T-helper 2 cell treated with Interferon-gamma antibody and Interleukin-4, amounts not matched to agents 100 ng/mL and 5 ng/mL, for 36 hours (primary cell): ENCODE results near the gene COASY. TPM values are rescaled to one million over a fixed set of nuclear protein-coding genes. Genes with fewer than 3 reads are reported as not detected.
"Not testable (repeated sequence)": the region's sequence is repeated elsewhere in the genome, so short reads cannot be mapped to it uniquely, and the experiment has no call there.

Source experiments
- intact Hi-C: fragments of 100-400 bp; cut with micrococcal nuclease; formaldehyde crosslinking; loops from one replicate; pipeline ENCODE4 v1.15.1; 2023
- total RNA-seq: library from RNA; stranded (reverse); gene quantifications from 2 replicates; pipeline ENCODE4 v1.2.3, GENCODE V29; 2022

COASY gene
- total RNA-seq, 1 donor from 2014 or later = 90.0 TPM

DNA sequence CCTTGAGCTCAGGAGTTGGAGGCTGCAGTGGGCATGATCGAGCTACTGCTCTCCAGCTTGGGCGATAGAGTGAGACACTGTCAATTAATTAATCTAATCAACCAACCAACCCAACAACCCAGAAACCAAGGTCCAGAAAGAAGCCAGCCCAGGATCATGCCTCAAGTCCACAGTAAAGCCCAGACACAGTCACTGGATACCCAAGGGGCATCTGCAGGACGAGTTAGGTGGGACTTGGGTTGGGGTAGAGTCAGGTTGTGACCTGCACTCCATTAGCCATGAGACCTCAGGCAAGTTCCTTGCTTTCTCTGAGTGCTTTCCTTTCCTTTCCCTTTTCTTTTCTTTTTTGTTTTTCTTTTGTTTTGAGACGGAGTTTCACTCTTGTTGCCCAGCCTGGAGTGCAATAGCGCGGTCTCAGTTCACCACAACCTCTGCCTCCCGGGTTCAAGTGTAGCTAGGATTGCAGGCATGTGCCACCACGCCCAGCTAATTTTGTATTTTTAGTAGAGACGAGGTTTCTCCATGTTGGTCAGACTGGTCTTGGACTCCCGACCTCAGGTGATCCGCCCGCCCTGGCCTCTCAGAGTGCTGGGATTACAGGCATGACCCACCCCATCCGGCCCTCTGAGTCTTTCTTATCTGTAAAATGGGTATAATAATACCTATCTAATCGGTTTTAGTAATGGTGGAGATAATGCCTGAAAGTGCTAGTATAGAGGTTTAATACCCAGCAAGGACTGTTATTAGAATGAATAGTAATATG, 12.8 kb upstream of the COASY start:
- intact Hi-C loops = no loop called here

DNA sequence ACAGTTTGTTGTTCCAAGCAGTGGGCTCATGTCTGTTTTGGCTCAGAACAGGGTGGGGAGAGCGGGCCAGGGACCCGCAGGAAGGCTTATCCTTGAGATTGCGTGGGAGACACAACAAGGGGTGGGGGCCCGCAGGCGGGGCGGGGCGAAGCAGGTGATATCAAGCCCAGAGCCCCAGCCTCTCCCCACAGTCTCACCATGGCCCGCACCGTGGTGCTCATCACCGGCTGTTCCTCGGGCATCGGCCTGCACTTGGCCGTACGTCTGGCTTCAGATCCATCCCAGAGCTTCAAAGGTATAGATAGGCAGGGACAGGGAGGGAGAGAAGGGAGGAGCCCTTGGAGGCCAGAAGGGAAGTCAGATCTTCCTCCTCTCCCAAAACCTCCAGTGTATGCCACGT, 9.2 kb upstream of the COASY start, which contains the start of gene HSD17B1:
HSD17B1 (plus strand) TSS at position 188 of the 400 bp plus-strand sequence; CDS start at position 199, 11 bp downstream.
- intact Hi-C loops = not testable (repeated sequence)

DNA sequence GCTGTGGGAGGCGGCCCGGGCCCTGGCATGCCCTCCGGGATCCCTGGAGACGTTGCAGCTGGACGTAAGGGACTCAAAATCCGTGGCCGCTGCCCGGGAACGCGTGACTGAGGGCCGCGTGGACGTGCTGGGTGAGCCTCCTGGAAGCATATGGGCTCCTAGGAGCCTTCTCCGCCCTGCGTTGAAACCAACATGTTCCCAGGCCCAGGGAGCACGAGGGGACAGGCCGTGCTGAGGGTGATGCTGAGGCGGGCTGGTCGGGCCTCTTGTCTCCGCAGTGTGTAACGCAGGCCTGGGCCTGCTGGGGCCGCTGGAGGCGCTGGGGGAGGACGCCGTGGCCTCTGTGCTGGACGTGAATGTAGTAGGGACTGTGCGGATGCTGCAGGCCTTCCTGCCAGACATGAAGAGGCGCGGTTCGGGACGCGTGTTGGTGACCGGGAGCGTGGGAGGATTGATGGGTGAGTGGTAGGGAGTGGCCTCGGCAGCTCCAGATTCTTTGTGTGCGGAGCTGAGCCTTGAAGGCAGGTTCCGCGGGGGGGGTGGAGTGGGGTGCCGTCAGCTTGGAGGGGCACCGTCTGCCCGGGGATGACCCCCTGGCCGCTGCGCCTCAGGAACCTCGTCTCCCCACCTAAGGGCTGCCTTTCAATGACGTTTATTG, 8.7 kb upstream of the COASY start:
- intact Hi-C loops = no loop called here

DNA sequence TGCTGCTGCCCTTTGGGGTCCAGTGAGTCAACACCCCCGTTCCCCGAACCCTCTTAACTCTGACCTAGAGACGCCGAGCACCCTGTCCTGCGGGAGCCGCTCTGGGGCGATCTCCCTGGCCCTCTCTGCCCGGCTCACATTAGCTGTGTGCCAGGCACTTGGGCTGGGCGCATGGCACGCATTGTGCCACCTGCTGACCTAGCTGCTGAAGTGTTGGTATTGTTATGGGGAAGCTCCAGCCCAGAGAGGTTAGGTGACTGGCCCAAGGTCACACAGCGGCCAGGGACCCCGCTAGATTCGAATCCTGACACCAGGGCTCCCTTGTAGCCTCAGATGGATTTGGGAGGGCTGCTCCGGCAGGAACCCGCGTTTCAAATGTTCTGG, 8.1 kb upstream of the COASY start:
- intact Hi-C loops = loop anchor here (2.0 kb wide), 1 partner anchor 55 kb away; the partner anchor contains the start of genes RETREG3 and TUBG1

DNA sequence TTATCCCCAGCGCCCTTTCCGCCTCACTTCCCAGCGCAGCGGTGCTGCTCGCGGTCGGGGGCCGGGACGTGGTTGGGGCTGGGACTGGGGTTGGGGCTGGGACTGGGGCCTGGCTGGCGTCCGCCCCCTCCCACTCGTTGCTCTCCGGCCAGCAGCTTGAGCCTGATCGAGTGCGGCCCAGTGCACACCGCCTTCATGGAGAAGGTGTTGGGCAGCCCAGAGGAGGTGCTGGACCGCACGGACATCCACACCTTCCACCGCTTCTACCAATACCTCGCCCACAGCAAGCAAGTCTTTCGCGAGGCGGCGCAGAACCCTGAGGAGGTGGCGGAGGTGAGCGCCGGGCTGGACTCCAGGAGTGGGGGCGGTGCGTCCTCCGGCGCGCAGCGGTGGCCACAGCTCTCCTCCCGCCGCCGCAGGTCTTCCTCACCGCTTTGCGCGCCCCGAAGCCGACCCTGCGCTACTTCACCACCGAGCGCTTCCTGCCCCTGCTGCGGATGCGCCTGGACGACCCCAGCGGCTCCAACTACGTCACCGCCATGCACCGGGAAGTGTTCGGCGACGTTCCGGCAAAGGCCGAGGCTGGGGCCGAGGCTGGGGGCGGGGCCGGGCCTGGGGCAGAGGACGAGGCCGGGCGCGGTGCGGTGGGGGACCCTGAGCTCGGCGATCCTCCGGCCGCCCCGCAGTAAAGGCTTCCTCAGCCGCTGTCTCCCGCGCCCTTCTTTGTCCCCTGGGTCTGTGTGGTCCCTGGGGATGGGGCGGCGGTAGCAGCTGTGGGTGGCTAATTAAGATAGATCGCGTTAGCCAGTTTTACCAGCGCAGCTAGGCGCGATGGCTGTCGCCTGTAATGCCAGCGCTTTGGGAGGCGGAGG, 7.5 kb upstream of the COASY start:
- intact Hi-C loops = loop anchor here (2.0 kb wide), 1 partner anchor 54 kb away; the partner anchor contains the start of genes RETREG3 and TUBG1

DNA sequence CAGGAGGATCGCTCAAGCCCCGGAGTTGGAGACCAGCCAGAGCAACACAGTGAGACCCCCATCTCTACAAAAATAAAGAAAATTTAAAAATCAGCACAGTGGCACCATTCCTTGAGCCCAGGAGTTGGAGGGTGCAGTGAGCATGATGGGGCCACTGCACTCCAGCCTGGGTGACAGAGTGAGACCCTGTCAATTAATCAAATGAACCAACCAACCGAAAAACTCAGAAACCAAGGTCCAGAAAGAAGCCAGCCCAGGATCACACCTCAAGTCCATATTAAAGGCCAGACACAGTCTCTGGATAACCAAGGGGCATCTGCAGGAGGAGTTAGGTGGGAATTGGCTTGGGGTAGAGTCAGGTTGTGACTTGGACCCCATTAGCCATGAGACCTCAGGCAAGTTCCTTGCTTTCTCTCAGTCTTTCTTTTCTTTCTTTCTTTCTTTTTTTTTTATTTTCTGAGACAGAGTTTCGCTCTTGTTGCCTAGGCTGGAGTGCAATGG, 6.8 kb upstream of the COASY start:
- intact Hi-C loops = loop anchor here (2.0 kb wide), 1 partner anchor 54 kb away; the partner anchor contains the start of genes RETREG3 and TUBG1

DNA sequence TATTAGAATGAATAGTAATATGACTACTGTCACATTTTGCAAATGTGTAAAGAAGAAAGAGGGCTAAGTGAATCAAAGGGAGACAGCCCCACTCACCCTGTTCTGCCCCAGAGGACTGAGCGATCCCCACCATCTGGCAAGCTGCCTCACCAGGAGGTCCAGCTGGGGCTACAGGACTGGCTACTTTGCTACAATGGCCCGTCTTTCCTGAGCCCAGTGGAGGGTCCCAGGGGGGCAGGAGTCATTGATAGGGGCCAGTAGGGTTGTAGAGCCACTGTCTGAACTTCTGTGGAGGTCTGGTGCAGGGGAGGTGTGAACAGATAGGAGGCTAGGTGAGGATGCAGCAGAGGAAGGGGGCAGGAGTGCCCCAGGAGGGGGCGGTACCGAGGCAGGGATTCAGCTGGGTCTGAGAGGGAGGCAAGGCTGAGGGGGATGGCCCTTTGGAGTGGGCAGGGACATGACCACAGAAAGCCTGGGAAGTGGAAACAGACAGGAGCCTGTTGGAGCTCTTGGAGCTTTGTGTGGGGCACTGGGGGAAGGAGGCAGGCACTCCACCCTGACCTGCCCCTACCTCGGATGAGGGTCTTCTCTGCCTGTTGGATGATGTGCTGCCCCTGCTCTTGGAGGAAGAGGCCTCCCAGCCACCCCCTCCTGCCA, 5.9 kb upstream of the COASY start:
- intact Hi-C loops = loop anchor here (2.0 kb wide), 1 partner anchor 53 kb away; the partner anchor contains the start of genes RETREG3 and TUBG1

DNA sequence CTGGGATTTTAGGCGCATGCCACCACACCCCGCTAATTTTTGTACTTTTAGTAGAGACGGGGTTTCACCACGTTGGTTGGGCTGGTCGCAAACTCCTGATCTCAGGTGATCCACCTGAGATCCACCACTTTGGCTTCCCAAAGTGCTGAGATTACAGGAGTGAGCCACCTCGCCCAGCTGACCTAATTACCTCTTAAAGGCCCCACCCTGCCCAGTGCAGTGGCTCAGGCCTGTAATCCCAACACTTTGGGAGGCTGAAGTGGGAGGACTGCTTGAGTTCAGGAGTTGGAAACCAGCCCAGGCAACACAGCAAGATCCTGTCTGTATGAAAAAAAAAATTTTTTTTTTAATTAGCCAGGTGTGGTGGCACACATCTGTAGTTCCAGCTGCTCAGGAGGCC, 2.9 kb upstream of the COASY start:
- intact Hi-C loops = no loop called here

DNA sequence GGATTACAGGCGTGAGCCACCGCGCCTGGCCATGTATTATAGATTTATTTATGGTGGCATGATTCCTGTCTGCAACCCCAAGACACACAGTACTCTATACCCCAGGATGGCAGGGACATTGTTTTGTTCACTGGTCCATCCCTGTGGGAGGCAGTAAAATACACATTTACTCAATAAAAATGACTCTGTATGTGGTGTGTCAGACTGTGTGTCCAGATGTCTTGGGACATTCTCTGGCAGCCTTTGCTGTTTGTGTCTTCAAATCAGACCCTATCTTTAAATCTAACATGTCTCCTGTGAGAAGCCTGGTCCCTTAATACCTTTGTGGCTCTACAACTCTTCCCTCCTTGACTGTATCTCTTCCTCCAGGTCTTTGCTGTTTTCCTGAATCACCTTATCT, 1.7 kb upstream of the COASY start:
- intact Hi-C loops = no loop called here

DNA sequence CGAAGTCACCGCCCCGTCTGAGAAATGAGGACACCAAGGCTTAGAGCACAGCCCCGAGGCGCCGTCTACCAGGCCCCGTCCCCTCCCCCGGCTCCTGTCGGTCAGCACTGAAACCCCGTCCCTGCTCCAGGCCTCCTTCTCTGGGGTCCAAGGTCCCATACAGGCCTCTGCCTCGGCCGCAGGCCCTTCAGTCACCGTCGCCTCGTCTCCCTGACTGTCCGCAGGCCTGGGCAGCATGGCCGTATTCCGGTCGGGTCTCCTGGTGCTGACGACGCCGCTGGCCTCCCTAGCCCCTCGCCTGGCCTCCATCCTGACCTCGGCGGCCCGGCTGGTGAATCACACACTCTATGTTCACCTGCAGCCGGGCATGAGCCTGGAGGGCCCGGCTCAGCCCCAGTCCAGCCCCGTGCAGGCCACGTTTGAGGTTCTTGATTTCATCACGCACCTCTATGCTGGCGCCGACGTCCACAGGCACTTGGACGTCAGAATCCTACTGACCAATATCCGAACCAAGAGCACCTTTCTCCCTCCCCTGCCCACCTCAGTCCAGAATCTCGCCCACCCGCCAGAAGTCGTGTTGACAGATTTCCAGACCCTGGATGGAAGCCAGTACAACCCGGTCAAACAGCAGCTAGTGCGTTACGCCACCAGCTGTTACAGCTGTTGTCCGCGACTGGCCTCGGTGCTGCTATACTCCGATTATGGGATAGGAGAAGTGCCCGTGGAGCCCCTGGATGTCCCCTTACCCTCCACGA, 617 bp downstream of the COASY start:
- intact Hi-C loops = loop anchor here (2.0 kb wide), 1 partner anchor 14 kb away; the partner anchor contains the start of gene PSMC3IP

DNA sequence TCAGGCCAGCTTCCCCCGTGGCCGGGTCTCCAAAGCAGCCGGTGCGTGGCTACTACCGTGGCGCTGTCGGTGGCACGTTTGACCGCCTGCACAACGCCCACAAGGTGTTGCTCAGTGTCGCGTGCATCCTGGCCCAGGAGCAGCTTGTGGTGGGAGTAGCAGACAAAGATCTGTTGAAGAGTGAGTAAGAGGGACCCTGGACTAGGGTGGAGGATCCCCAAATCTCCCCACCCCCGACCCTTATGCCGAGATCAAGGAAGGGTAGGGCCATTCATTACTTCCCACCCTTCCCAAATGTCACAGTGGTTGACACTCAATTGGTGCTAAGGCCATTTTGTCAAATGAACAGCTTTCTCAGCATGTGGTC, 1.2 kb downstream of the COASY start:
- intact Hi-C loops = loop anchor here (2.0 kb wide), 1 partner anchor 14 kb away; the partner anchor contains the start of gene PSMC3IP

DNA sequence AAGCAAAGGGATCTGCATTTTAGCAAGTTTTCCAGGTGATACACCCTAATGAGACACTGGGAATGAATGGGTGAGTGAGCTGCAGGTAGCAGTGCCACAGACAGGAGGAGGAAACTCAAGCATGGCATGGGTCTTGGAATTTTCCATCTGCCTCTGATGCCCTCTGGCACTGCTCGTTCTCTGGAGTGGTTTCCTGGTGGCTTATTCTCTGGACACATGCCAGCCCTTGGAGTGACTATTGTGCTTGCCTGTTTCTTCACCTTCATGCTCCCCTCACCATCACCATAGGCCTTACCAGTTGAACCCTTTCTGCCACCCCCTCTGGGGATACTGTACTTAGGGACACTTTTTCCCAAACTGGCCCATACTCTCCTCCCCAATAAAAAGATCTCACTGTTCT, 1.6 kb downstream of the COASY start:
- intact Hi-C loops = loop anchor here (2.0 kb wide), 1 partner anchor 13 kb away; the partner anchor contains the start of gene PSMC3IP

DNA sequence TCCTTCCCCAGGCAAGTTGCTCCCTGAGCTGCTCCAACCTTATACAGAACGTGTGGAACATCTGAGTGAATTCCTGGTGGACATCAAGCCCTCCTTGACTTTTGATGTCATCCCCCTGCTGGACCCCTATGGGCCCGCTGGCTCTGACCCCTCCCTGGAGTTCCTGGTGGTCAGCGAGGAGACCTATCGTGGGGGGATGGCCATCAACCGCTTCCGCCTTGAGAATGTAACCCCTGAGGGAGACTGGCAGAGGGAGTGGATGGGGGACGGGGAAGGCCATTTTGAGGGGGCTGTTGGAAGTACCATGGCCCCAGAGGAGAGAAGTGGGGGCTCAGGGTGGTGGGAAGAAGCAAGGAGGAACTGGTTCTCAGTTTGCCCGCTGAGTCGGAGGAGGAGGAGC, 2.0 kb downstream of the COASY start:
- intact Hi-C loops = loop anchor here (2.0 kb wide), 1 partner anchor 13 kb away; the partner anchor contains the start of gene PSMC3IP

DNA sequence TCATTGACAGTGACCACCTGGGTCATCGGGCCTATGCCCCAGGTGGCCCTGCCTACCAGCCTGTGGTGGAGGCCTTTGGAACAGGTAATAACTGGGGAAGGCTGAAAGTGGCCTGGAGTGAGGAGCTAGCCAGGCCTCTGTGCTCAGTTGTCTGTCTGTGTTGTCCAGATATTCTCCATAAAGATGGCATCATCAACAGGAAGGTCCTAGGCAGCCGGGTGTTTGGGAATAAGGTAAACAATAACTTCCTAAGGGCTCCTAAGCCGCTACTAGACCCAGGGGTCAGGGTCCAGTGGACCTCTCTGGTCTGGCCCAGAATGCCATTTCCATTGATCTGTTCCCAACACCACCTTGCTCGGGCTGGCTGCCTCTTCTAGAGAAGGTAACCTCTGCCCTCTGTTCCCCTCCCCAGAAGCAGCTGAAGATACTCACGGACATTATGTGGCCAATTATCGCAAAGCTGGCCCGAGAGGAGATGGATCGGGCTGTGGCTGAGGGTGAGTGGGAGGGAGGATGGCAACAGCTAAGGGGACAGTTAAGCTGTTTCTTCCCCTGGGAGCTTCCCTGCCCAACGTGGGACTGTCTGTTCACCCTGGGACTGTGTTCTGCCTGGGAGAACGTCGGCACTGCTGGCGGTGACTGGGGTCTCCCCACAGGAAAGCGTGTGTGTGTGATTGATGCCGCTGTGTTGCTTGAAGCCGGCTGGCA, 3.0 kb downstream of the COASY start:
- intact Hi-C loops = no loop called here

DNA sequence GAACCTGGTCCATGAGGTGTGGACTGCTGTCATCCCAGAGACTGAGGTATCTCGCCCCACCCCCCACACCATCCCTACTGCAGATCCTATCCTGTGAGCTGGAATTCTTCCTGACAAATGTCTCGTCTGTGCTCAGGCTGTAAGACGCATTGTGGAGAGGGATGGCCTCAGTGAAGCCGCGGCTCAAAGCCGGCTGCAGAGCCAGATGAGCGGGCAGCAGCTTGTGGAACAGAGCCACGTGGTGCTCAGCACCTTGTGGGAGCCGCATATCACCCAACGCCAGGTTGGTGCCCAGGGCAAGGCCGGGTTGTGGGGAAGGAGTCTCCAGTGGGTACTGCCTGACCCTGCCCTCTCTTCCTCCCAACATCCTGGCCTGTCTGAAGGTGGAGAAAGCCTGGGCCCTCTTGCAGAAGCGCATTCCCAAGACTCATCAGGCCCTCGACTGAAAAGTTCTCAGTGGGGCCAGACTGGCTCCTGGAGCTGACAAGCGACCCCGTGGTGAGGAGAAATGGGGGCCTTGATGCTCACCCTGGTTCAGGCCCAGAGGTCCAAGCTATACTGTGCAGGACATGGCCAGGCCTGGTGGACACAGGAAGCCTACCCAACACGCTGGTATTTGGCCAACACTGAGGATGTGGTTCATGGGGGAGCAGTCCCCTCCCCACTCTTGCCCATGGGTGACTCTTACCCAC, 3.7 kb downstream of the COASY start:
- intact Hi-C loops = no loop called here

DNA sequence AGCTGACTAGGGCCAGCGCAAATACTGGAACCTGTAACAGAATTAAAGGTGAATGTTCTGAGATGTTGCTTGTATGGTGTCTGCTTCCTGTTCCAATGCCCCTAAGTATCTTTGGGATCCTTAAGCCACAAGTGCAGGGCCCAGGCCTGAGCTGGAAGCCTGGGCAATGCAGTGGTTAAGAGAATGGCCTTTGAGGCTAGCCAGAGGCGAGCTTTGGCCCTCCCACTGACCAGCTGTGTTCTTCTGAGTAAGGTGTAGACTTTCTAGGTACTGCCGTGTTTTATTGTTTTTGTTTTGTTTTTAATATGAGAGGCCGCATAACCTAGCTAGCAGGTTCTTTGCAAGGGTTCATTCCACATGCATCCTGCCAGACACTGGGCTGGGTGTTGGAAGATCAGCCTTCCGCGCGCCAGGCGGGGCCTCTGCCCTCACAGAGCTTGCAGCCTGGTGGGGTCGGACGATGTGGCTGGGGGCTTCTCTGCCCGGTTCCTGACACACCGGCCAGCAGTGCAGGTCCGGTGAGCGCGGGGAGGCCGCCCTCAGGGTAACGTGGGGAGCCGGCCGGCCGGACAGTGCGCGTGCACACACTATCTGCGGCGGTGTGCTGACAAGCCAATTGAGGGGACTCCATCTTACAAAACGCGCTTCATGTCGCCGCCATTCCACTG, 4.4 kb downstream of the COASY start:
- intact Hi-C loops = no loop called here

DNA sequence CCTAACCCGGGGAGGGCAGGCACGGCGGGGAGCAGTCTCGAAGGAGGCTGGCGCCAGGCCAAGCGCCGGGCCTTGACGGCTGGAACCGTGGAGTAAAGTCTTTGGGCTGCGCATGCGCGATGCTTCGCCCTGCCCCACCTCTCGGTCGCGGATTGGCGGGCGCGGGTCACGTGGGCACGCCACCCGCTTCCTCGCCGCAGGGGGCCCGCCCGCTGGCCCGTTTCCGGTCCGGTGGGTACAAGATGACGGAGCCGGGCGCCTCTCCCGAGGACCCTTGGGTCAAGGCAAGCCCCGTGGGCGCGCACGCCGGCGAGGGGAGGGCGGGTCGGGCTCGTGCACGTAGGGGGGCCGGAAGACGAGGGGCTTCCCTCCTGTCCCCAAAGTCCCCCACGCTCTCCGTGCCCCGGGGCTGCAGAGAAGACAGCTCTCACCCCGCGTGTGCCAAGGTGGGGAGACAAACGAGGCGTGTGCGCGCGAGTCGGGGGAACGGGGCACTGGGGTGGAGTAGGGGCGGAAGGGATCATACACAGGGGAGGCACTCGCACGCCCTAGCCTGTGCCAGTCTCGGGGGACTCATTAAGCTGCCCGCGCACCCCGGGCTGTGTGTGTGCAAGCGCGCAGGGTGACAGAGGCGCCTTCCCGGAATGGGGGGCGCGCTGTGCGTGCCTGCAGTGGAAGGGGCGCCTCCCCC, 5.1 kb downstream of the COASY start, which contains the start of gene MLX:
MLX (plus strand) TSS at position 218 of the 691 bp plus-strand sequence; CDS start at position 243, 25 bp downstream.
- intact Hi-C loops = loop anchor here (1.0 kb wide), 2 partner anchors 10 to 431 kb away; partner anchors contain the start of genes PSMC3IP and RPL27
